H4 (cell line): ENCODE results near the gene PSAPL1. TPM values are rescaled to one million over a fixed set of nuclear protein-coding genes. Genes with fewer than 3 reads are reported as not detected.

Source experiments
- DNase-seq: peaks from one replicate; pipeline ENCODE4 v3.0.0-alpha.2; 2015; ENCODE audit warnings: low spot score
- total RNA-seq: library from RNA; depleted of rRNA; stranded (reverse); fragments of >200 nt; shearing (Covaris generic); gene quantifications from 2 replicates; pipeline ENCODE4 v1.2.3, GENCODE V29; 2014

The PSAPL1 gene
- total RNA-seq, 1 experiment from 2014 or later, result not detected

DNA sequence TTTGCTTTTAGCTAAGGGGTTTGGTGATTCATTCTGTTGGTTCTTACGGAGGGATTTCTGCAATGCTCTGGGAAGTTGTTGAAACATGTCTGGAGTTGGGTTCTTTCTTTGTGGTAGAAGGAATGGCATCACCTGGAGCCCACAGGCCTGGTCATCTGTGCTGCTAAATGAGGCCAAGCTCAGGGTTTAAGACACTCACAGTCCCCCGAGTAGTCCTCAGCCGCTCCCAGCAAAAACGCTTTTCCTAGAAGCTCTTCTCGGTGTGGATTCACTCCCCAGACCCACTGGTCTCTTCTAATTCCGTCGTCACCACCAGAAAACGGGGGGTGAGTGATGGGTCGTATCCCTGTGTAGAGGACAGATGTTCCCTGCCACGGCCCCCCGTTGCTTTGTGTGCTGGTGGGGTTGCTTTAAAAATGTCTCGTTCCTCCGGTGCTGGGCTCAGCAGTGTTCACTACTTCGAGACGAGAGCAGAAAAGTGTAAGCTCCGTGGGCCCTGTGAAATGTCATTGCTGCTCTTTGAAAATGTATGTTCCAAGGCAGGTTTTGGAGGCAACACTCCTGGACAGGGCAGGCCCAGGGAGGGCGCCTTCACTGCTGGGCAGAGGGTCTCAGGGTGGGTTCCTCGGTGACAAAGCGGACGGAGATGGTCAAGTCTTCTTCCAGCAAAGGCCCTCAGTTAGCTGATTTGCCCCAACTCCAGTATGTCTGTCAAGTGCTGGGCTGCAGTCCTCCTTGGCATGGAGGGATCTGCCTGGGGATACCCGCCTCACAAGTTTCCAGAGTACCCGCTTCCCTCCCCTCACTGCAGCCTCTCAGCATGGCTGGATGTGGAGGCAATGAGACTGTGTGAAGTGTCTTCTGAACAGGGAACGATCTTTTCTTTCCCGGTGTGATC, 37.3 kb downstream of the PSAPL1 start:
- no peak for DNase-seq

DNA sequence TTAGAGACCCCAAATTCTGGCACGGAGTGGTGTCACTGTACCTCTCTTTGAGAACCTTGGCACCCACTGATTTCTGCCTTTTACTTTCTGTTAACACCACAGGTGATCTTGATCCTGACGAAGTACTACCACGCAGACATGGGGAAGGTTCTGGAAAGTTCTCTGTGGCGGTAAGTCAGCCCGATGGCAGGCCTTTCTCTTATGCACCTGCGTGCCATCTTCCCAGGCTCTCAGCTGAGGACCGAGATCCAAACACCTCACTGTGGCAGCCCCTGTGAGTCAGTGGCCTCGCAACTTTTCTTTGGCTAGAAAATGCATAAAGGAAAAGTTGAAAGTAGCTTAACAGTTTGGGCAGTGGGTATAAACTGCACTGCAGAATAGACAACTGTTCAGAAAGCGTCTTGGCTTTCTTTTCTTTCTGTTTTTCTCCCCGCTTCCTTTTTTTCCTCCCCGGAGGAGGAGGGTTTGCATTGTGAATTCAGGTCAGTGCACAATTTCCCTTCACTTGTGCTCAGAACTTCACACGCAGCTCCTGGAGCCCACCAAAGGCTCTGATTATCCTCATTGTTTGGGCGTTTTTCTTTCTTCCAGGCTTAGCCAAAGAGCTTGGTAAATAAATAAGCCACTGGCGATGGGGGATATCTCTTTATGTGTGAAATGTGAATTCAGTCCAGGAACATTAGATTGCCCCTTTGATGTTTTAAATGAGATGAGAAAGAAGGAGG, 38.4 kb downstream of the PSAPL1 start:
- DNase-seq, result no peak

GRCh38 chr4:7395645-7396044, 39.1 kb downstream of the PSAPL1 start:
- no peak for DNase-seq

DNA sequence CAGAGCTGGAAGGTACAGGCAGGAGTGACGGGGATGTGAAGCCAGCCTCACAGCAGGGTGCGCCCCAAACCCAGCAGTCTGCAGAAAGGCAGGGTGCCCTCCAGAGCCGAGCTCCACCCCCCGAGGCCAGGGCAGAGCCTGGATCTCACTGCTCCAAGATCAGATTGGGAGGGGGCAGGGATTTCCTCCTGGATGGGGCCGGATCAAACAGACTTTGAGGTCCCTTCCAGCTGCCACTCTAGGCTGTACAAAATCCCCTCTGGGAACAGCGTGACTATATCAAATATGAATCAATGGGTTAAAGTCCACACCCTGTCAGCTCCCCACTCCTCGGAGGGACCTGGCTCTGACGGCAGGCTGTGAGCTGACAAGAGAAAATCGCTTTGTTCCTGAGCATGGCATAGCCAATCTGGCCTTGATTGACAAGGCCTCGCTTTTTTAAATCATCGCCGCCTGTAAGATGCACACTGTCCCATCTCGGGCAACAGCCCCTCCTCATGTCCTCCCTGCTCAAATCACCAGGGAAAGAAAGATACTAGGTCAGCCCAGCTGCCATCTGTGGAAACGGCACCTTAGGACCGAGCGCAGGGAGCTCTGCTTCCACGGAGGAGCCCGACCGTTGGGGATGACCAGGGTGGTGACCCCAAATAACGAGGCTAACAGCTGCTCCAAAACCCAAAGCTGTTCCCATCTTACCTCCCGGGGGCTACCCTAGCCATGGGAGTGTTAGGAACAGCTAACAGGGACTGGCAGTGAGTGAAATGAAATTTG, 39.9 kb downstream of the PSAPL1 start:
- no peak for DNase-seq

DNA sequence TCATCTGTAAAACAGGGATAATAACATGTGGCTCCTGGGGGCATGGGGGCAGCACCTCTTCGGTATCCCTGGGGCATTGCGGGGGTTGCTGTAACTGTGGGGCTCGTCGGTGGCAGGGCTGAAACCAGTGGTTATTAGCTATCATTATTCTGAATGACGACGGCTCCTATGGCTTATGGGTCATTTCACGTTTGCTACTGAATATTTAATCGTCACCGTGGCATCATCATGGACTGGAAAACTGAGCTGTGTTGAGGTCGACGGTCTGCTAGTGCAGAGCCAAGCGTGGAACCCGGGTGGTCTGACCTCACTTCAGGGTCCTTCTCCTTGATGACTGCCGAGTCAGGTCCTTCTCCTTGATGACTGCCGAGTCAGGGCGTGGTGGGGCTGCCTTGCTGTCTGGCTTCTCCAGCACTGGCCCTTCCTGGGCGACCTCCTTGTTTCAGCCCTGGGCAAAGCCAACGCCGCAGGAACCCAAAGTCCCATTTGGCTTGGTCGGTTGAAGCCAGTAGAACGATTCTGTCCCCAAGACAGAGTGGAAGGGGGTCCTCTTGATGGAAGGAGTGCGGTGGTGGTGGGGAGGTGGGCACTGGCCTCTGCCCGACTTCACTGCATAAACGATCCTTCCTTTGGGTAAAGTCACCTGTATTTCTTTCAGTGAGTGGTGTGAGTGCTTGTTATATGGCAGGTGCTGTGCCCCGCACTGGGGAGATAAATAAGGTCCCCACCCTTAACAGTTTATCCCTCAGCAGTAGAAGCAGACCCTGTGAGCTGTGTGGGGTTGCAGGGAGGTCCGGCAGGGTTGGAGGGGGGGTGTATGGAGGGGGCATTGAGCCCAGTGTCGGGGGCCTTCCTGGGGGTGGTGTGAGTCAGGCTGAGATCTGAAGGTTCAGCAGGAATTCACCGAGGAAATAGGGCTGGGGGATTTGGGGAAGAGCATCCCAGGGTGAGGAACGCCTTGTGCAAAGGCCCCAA, 40.8 kb downstream of the PSAPL1 start:
- no peak for DNase-seq

- DNase-seq, result no peak
Measured at GRCh38 chr4:7392438-7393421, 42.0 kb downstream of the PSAPL1 start.

DNA sequence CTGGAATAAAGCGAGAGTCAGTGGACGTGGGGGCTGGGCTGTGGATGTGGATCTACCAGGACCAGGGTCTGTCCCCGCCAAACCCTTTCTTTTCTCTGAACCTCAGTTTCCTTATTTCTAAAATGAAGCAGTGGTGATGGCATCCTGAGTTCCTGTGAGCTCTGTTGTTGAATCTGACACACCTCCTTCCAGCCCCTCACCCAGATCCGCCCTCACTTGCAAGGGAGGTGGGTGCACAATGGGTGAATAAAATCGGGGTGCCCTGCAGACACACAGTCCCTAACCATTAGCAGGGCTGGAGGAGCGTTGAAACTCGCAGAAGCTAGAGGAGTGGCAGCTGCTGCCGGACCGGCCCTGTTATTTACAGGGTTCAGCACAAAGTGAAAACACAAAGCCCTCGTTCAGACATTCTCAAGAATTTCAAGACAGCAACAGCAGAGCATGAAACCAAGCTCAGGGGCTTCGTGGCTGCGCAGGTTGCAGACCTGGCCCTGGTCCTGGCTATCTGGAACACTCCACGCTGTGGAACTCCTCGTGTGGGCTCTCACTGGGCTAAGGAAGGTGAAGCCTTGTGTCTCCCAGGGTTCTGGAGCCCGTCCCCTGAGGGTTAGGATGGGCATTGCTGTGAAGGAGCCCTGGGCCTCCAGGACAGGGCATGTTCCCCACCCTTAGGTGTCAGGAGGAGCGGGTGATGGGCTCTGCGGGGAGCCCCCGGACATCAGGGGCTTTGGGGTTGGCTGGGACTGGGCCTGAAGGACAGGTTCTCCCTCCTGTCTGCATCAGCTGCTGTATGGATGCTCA, 42.9 kb downstream of the PSAPL1 start:
- no peak for DNase-seq

- DNase-seq, result no peak
Measured at GRCh38 chr4:7390906-7391636, 43.7 kb downstream of the PSAPL1 start.

DNA sequence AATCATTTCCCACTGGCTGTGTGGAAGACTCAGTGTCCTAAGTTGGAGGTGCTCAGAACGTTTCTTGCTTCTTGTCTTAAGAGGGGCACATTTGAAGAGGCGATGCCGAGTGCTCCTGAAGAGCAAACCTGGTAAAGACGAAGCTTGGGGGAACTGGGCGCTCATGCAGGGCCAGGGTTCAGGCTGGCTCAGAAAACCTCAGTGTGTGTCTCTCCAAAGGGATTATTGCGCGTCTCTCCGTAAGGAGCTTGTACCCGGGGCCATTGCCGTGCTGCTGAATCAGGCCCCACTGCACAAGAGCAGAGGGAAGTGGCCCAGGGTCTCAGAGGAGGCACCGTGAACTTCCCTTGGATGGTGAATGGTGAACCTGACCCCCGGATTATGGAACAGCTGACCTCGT, 44.4 kb downstream of the PSAPL1 start:
- DNase-seq, result no peak

GRCh38 chr4:7389719-7390118, 45.0 kb downstream of the PSAPL1 start:
- no peak for DNase-seq

DNA sequence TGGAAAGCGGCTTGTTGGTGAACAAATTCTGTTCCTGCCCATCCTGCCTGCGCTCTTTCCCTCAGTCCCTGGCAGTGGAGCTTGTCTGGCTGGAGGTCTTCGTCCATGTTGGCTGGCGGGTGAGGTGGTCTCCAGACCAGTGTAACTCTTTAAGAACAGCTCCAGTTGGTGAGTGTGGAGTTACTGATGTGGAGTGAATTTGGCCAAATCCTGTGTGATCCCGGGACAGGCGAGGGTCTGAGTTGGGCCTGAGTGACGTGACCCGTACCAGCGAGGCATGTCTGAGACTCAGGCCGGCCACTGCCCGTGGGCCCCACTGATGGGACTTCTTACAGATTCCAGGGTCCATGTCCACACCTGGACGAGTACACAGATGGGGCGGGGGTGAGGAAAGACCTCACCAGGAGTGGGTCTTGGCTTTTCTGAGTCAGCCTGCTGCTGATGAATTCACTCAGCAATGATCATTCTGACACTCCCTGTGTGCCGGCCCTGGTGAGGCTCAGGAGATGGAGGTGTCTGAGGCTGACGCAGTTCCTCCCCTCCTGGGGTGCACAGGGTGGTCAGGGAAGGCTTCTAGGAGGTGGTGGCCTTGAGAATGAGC, 45.5 kb downstream of the PSAPL1 start:
- DNase-seq, result no peak

GRCh38 chr4:7388627-7389026, 46.1 kb downstream of the PSAPL1 start:
- no peak for DNase-seq

DNA sequence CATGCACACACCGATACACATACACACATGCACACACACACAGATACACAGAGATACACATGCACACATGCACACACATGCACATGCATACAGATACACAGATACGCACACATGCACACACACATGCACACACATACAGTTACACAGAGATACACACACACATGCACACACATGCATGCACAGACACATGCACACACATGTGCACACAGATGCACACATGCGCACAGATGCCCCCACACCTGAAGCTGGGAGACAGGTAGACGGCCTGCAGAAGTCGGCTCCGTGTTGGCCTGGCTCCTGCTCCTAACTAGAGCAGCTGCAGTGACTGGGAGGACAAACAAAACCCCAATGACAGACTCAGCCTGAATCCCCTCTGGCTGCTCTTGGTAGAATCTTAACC, 46.8 kb downstream of the PSAPL1 start:
- DNase-seq, result no peak

GRCh38 chr4:7384929-7385890, 49.5 kb downstream of the PSAPL1 start:
- DNase-seq, result no peak

GRCh38 chr4:7384003-7384928, 50.5 kb downstream of the PSAPL1 start:
- DNase-seq, result no peak

GRCh38 chr4:7383266-7383665, 51.5 kb downstream of the PSAPL1 start:
- no peak for DNase-seq
